B cell (primary cell): ENCODE measurements around the gene IRS1.

Experiments used
- EZH2 ChIP-seq: IDR thresholded peaks from 2 replicates; pipeline ENCODE4 v1.6.1; 2012; ENCODE audit warnings: borderline replicate concordance, low read depth, mild to moderate bottlenecking, moderate library complexity, low read length; ENCODE audit not compliant: insufficient read depth, poor library complexity, severe bottlenecking
- TF ChIP-seq, protein P1 (sequence below): fragments of 200-600 bp; IDR thresholded peaks from one replicate; pipeline ENCODE4 v1.8.0; 2022; ENCODE audit warnings: antibody characterized with exemption, mild to moderate bottlenecking

DNA sequence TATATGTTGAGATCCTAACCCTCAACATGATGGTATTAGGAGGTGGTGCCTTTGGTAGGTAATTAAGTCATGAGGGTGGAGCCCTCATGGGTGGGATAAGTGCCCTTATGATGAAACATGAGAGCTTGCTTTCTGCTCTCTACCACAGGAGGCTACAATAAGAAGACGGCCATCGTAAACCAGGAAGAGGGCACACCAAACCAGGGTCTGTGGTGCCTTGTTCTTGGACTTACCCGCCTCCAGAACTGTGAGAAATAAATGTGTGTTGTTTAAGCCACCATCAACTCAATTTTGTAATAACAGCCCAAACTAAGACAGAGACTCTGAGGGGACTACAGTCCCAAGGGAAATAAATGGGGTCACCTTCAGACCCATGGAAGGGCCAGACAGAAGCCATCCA lies 52.3 kb downstream of the IRS1 start:
- TF ChIP-seq, protein P1, sequence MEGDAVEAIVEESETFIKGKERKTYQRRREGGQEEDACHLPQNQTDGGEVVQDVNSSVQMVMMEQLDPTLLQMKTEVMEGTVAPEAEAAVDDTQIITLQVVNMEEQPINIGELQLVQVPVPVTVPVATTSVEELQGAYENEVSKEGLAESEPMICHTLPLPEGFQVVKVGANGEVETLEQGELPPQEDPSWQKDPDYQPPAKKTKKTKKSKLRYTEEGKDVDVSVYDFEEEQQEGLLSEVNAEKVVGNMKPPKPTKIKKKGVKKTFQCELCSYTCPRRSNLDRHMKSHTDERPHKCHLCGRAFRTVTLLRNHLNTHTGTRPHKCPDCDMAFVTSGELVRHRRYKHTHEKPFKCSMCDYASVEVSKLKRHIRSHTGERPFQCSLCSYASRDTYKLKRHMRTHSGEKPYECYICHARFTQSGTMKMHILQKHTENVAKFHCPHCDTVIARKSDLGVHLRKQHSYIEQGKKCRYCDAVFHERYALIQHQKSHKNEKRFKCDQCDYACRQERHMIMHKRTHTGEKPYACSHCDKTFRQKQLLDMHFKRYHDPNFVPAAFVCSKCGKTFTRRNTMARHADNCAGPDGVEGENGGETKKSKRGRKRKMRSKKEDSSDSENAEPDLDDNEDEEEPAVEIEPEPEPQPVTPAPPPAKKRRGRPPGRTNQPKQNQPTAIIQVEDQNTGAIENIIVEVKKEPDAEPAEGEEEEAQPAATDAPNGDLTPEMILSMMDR: no peak
- no peak for TF ChIP-seq EZH2
